Eye (tissue), 1 donor: ENCODE data around the gene USH1G.

ENCODE experiments used
- DNase-seq: peaks from one replicate; pipeline ENCODE4 v3.0.0-alpha.2; 2015

The USH1G gene

DNA sequence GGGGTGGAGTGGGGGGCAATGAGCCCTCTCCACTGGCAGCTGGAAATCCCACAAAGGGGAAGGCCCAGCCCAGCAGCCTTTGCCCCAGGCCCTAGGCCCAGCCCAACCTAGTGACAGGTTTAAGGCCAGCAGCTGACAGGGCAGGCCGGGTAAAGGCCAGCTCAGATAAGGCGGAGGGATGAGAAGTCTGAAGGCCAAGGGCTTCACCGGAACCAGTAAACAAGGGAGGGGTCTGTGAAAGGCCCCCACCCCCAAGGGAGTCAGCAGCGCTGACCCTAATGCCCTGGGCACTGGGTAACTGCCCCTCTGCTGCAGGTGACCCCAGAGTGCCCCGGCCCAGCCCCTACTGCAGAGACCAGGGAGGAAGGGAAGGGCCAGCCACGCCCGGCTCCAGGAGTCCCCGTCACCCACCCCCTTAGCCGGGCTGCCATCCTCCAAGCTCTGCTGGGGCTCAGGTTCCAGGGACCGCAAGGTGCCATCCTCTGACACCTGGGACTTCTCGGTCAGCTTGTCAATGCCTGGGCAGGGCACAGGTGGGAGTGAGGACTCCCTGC, 30.2 kb upstream of the USH1G start:
- DNase-seq = no peak

GRCh38 chr17:74952431-74953133, 29.5 kb upstream of the USH1G start:
- DNase-seq = no peak

DNA sequence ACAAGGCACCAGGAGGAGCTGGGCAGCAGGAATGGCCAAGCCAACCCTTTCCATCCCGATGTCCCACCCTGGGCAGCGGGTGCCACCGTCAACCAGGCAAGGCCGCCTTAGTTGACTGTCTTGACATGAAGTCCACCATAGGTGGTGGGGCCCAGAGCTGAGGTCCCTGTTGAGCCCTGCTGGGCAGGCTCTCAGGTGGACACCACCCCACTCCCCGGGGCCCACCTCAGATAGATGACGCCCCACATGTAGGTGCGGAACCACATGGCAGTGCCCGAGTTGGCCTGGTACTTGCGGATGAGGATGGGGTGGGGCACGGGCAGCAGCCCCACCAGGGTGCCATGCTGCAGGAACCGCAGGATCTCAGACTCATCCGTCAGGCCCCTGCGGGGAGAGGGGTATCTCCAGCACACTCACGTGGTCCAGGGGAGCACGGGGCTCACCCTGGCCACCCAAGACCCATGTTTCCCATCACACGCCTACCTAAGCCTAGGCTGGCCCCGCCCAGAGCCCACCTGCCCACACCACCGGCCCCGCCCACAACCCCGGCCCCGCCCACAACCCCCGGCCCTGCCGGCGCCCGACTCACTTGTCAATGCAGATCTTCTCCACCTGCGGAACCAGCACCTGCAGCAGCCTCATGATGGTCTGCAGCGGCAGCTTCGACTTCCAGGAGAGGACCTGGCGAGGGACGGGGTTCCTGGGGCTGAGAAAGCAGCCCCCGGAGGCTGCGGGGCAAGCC, 28.8 kb upstream of the USH1G start:
- no peak for DNase-seq

GRCh38 chr17:74951065-74951464, 28.0 kb upstream of the USH1G start:
- DNase-seq = no peak

DNA sequence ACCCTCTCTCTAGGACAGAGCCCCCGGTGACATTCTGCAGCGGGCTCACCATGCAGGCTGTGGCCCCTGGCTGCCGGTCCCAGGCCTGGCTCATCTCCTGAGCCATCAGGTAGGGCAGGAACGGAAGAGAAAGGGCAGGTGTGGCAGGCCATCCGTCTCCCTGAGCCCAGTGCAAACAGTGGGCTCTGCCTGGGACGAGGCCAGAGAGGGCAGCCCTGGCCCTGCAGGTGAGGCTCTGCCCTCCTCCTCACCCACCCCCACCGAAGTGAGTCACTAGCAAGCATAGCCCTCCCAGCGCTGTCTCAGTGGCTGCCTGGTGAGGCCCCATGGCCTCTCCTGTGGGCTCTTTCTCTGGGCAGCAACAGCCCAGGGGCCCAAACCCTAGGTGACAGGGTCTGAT, 27.2 kb upstream of the USH1G start:
- DNase-seq = no peak

- DNase-seq = no peak
Observed at GRCh38 chr17:74949455-74950115, 26.5 kb upstream of the USH1G start.

DNA sequence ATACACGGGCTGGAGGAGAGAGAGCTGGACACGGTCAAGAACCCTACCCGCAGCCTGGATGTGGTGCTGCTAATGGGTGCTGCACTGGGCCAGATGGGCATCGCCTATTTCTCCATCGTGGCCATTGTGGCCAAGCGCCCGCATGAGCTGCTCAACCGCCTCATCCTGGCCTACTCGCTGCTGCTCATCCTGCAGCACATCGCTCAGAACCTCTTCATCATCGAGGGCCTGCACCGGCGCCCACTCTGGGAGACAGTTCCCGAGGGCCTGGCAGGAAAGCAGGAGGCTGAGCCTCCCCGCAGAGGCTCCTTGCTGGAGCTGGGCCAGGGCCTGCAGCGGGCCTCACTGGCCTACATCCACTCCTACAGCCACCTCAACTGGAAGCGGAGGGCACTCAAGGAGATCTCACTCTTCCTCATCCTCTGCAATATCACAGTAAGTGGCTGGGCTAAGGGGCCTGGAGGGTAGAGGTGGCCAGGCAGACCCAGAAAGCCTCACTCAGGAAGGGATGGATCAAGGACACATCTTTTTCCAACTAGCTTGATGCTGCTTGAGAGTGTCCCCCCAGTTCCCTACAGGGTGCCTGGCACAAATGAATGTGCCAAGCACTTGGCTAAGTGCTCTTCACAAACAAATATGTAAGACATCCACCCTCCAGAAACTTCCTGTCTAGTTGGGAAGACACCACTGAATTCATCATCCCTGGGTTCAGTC, 24.1 kb upstream of the USH1G start:
- DNase-seq = no peak

DNA sequence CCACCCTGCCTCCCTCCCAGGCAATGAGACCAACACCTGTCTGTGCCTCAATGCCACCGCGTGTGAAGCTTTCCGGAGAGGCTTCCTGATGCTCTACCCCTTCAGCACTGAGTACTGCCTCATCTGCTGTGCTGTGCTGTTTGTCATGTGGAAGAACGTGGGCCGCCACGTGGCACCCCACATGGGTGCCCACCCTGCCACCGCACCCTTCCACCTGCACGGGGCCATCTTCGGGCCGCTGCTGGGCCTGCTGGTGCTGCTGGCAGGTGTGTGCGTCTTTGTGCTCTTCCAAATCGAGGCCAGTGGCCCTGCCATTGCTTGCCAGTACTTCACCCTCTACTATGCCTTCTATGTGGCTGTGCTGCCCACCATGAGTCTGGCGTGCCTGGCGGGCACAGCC, 23.6 kb upstream of the USH1G start:
- DNase-seq = no peak

- DNase-seq = no peak
Observed at GRCh38 chr17:74945543-74945942, 22.5 kb upstream of the USH1G start.

GRCh38 chr17:74943808-74944522, 20.9 kb upstream of the USH1G start:
- no peak for DNase-seq

DNA sequence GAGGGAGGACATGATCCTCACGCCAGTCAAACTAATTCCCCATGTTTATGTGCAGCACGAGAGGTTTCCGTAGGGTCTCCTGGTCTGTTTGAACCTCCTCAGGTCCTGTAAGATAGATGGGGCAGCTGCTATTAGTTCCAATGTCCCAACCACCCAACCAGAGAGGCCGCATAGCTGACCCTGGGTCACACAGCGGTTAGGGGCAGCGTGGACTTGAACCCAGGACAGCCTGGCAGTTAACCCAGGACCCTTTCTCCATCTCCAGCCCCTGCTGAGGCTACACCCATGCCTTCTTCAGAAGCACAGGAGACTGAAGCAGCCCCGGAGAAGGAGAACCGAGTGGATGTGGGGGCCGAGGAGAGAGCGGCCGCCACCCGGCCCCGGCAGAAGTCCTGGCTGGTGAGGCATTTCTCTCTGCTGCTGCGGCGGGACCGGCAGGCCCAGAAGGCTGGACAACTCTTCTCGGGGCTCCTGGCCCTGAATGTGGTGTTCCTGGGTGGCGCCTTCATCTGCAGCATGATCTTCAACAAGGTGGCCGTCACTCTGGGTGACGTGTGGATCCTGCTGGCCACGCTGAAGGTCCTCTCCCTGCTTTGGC, 18.2 kb upstream of the USH1G start:
- no peak for DNase-seq

DNA sequence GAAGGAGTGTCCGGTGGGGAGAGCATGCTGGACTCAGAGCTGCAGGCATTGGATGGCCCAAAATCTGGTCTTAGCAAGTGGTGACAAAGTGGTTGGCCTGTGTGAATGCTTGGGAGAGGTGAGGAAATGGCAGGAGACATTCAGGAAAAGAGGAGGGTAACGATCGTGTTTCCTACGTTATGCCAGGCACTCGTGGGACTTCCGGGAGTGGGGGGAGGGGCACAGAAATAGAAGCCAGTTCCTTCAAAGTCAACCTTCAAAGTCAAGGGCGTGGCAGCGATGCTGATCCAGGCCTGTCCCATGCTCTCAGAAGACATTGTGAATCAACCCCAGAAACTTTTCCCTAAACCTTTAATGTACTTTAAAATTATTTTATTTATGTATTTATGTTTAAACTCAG, 16.5 kb upstream of the USH1G start:
- no peak for DNase-seq

GRCh38 chr17:74938194-74938950, 15.3 kb upstream of the USH1G start:
- no peak for DNase-seq

- DNase-seq = peak; percentile 40
Observed at GRCh38 chr17:74937064-74938051, 14.3 kb upstream of the USH1G start.

DNA sequence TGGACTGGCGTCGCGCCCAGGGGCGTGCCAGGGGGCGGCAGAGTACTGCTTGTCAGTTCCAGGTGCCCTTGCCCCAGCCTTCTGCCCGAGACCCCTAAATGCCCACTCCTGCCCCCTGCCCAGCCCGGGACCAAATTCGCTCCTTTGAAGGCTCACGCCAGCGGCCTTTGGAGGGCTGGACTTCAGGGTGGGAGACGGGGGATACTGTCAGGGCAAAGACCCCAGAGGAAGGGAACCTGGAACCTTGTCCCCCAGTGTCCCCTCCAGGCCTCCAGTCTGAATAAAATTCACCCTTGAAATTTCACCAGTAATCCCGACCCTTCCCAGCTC, 13.4 kb upstream of the USH1G start:
- DNase-seq = no peak

GRCh38 chr17:74935585-74936469, 12.8 kb upstream of the USH1G start, which contains the start of gene OTOP3:
OTOP3 (plus strand) TSS chr17:74935898; CDS start chr17:74935922, 24 bp downstream.
- DNase-seq = peak; percentile 34

GRCh38 chr17:74935048-74935447, 12.0 kb upstream of the USH1G start:
- no peak for DNase-seq

GRCh38 chr17:74930535-74931036, 7.5 kb upstream of the USH1G start:
- no peak for DNase-seq

GRCh38 chr17:74928786-74929185, 5.7 kb upstream of the USH1G start:
- no peak for DNase-seq
